ENCODE results near the gene ARHGAP15.

- no peak for TF ChIP-seq CTCF (IDR thresholded peaks at IDR 0.05)
- no peak for TF ChIP-seq KDM5A (IDR thresholded peaks at IDR 0.05)
- TF ChIP-seq POLR2A (IDR thresholded peaks at IDR 0.05; ENCODE audit: low read length), result no peak
- no peak for TF ChIP-seq EHMT2 (IDR thresholded peaks at IDR 0.05; ENCODE audit: low read depth)
- no peak for TF ChIP-seq MYC (IDR thresholded peaks at IDR 0.05; ENCODE audit: borderline replicate concordance, low read length)
- TF ChIP-seq REST (IDR thresholded peaks at IDR 0.05), result no peak
- no peak for TF ChIP-seq FOSB (CRISPR knock-in tag; IDR thresholded peaks at IDR 0.05)
- no peak for TF ChIP-seq EP300 (IDR thresholded peaks at IDR 0.05)
- no peak for TF ChIP-seq ESRRA (IDR thresholded peaks at IDR 0.05; ENCODE audit: borderline replicate concordance, low read length)
- TF ChIP-seq, protein P1, sequence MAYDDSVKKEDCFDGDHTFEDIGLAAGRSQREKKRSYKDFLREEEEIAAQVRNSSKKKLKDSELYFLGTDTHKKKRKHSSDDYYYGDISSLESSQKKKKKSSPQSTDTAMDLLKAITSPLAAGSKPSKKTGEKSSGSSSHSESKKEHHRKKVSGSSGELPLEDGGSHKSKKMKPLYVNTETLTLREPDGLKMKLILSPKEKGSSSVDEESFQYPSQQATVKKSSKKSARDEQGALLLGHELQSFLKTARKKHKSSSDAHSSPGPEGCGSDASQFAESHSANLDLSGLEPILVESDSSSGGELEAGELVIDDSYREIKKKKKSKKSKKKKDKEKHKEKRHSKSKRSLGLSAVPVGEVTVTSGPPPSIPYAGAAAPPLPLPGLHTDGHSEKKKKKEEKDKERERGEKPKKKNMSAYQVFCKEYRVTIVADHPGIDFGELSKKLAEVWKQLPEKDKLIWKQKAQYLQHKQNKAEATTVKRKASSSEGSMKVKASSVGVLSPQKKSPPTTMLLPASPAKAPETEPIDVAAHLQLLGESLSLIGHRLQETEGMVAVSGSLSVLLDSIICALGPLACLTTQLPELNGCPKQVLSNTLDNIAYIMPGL (CRISPR knock-in tag; IDR thresholded peaks at IDR 0.05; ENCODE audit: borderline replicate concordance), result no peak
Measured at GRCh38 chr2:143603035-143603655, 473.9 kb downstream of the ARHGAP15 start.

Data from A549 (cell line).